Measurements from ENCODE around the gene MARCHF9.

The MARCHF9 gene

DNA sequence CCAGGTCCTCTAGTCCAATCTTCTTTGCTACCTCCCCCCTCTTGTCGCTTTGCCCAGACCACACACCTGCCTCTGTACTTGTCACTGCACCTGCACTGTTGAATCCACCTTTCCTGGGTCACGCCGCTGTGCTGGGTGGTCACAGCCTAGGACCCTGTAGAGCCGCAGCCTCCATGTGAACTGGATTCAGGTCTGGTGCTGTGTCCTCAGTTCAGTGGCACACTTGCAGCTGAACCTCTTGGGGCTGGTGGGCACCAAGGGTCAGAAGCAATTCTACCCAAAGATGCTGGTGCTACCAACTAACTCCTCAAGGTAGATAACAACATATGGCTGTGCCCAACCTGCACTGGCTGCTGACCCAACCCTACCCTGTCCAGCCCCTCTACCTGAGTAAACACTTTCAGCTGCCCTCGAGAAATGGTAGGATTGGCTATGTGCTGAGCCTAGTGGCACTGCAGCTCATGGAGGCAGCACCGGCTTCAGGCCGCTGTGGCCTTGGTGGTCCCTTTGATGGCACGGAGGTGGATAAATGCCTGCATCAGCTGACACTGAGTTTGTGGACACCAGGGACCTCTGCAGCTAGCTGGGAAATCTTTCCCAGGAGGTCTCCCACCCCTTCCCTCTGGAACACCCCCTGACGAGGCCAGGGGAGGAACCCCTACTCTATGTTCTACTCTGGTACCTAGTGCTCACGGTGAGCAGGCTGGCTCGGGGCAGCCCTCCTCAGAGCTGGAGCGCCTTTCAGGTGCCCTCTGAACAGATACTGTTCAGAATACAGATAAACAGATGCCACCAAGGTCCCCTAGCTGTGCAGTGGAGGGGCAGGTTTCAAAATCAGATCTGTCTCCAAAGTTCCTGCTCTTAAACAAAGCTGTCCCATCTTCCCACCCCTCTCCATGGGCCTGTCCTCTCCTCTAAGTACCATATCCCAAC lies 30.6 kb upstream of the MARCHF9 start:
- no peak for DNase-seq (ENCODE audit: low read depth in 2 of 2)

DNA sequence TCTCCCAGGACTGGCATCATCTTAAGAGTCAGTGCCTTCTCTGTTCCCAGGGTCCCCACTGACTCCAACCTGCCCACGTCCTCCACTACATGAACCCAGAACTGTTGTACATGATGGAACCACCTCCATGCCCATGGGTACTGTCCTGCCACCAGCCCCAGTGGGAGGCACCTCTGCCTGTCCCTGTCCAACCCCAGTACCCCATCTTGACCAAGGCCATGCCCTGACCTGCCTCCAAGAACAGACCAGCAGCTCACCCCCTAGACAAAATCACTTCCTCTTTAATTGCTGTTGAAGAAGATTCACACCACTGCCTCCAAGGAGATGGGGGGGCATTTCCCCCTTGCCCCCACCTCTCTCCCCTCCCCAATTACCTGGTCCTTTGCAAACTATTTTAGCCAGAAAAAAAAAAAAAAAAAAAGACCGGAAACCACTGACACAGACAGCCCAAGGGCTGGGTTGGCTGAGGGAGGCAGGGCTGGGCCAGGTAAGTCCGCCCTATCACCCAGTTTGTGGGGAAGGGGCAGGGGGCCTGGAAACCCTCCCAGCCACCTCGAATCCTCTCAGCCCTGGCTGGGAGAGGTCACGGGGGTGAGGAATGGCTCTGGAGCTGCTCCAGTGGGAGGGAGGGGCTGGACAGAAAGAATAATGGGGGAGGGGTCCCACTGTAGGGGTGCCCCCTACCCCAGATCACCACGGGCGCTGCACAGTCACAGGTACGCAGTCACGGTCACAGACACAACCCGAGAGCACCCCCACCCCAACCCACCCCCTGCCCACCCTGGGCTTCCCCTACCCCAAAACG lies 29.8 kb upstream of the MARCHF9 start:
- no peak for DNase-seq (ENCODE audit: low read depth in 2 of 2)

DNA sequence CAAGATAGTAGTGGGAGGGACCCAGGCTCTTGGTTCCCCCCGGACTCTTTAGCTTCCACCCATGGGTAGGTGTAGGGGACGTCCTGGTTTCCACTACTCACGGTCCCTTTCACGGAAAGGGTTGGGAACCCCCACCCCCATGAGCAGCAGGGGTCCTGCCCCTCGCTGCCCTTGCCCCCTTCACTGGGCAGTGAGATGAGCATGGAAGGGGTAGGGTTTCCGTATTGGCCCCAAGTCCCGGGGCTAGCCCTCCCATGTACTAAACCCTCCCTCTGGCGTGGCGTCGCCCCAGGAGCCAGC lies 29.1 kb upstream of the MARCHF9 start:
- no peak for DNase-seq (ENCODE audit: low read depth in 2 of 2)

DNA sequence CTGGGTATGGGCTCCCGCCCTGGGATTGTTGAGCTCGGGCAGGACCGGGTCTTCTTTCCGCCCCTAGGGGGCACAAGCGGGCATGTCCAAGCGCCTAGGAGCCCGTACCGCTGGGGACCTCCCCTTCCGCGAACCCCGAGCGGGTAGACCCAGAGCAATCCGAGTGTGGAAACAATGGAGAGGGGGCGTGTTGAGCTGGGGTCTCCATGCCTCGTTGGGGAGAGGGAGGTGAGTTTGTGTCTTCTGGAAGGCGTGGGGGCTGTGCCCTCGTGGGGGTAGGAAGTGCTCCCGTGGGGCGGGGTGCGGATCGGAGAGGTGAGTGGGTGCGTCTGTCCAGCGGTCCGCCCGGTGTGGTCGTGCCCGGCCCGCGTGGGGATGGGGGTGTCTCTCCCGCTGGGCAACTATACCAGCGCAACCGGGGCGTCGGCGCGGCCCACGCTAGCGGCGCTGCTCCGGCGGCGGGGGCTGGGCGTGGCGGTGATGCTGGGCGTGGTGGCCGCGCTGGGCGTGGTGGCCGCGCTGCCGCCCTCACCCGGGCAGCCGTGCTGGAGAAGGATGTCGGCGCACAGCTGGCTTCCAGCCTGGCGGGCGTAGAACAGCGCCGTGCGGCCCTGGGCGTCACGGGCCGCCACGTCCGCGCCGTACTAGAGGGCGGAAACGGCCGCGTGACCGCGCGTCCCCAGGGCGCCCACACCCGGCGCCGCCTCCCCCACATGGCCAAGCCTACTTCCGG lies 28.6 kb upstream of the MARCHF9 start:
- no peak for DNase-seq (ENCODE audit: low read depth in 2 of 2)

DNA sequence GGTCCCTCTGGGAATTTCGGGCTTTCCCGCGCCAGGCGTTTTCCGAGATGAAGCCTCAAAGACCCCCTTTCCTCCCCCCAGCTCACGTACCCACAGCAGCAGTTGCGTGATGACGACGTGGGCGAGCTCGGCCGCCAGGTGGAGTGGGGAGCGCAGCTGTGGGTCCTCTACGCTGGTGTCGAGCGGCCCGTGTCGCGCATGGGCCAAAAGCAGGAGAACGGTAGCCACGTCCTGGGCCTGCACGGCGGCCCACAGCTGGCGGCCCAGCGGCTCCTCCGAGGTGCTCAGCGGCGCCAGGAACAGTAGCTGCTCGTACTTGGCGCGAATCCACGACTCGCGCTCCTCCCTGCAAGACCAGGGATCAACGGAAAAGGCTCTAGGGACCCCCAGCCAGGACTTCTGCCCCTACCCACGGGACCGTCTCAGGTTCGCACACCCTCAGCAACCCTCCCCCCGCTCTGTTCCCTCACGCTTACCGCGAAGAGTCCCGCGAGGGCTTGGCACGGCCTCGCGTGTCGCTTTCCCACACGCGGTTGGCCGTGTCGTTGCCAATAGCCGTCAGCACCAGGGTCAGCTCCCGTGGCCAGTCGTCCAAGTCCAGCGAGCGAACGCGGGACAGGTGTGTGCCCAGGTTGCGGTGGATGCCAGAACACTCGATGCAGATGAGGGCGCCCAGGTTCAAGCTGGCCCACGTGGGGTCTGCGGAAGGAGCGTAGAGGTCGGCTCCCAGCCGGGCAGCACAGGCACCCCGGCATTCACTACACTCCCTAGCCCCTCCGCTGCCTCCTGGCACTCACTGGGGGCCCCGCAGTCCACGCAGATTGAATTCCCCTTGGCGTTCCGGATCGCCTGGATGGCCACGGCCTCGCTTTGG lies 27.8 kb upstream of the MARCHF9 start:
- no peak for DNase-seq (ENCODE audit: low read depth in 2 of 2)

GRCh38 chr12:57727758-57728395 lies 27.0 kb upstream of the MARCHF9 start:
- DNase-seq (ENCODE audit: low read depth in 2 of 2), result no peak

DNA sequence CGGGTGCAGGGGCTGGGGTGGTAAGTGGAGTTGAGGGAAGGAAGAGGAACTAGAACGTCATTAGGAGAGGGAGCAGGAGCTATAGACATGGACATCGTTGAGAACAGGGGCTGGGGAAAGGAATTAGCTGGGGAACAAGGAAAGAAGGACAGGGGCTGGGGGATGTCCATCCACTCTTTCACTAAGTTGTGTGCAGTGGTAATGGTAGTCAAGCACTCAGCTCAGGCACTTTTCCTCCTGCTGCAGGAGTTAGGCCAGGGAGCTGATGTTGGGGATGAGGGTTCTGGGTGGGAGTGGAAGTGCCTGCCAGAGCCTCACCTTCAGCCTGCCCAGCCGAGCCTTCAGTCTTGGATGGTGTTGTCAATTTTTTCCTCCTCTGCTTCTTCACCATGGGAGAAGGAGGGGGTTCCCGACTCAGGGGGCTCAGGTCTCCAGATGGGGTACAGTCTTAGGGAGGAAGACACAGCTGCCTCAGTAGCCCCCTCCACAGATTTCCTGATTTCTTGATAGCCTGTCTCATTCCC lies 25.5 kb upstream of the MARCHF9 start:
- no peak for DNase-seq (ENCODE audit: low read depth in 2 of 2)

GRCh38 chr12:57730336-57731067 lies 24.4 kb upstream of the MARCHF9 start:
- no peak for DNase-seq (ENCODE audit: low read depth in 2 of 2)

DNA sequence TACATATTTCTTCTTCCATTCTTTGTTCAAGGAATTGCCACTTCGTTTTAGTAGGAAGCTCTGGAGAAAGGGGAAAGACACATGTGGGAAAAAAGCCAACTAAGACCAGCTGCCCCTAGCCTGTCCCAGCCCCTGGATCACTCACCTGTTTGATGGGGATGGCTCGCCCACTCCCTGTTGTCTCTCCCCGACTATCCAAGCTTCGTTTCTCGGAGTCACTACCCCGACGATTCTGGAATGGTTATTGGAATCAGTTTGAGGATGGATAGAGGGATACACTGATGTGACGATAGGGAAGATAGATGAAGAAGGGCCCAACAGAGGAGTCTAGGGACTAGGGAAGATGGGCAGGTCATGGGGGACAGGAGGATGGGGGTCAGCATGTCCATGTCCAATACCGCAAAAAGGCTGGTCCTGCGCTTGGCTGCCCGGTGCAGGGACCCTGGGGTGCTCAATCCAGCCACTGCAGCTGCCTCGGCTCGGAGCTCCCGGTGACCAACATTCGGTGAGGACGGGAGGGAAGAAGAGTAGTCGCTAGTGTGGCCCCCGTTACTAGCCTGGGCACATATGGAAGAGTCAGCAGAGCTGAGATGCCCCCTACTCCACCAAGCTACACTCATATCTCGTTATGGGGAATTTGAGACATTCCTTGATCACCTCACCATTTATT lies 23.4 kb upstream of the MARCHF9 start:
- DNase-seq (ENCODE audit: low read depth in 2 of 2), result no peak

GRCh38 chr12:57732270-57732669 lies 22.6 kb upstream of the MARCHF9 start:
- no peak for DNase-seq (ENCODE audit: low read depth in 2 of 2)

DNA sequence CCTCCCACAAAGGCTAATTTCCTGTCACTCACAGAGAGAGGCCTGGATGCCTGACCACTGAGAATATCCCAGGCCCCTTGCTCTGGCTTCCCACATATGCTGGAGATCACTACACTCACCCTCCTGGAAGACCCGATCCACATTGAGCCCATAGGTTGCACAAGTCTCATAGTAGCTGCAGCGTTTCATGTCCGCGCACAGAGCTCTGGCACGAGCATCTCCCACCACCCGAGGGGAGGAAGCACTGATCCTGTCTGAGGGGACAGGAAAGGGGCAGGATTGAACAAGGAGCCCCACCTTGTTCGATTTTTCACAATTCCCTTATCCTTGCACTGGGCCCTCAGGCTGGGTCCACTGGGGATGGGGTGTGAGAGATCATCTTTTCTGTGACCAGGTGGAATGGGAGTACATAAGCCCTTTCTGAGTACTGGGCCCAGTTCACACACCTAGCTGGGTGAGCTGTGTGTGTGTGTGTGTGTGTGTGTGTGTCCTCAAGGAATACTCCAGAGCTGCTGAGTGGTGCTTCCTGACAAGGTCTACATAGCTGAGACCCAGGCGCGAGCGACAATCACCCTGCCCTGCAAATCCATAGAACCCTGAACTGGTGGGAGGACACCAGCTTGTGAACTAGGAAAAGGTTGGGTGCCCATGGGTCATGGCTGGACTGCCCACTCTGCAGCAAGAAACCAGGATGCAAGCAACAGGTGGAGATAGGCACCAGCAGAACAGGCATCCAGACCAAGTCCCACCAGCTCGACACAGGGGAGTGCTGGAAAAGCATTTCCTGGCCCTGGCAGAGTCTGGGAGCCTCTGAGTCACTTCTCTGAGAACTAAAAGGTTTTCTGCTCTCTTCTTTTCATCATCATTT lies 21.9 kb upstream of the MARCHF9 start:
- DNase-seq (ENCODE audit: low read depth in 2 of 2), result no peak

- DNase-seq (ENCODE audit: low read depth in 2 of 2), result no peak
These were observed 21.0 kb upstream of the MARCHF9 start for GRCh38 chr12:57733928-57734327.

- no peak for DNase-seq (ENCODE audit: low read depth in 2 of 2)
These were observed 20.3 kb upstream of the MARCHF9 start for GRCh38 chr12:57734591-57734990.

- no peak for DNase-seq (ENCODE audit: low read depth in 2 of 2)
These were observed 19.6 kb upstream of the MARCHF9 start for GRCh38 chr12:57735198-57735855.

- DNase-seq (ENCODE audit: low read depth in 2 of 2), result no peak
These were observed 18.8 kb upstream of the MARCHF9 start for GRCh38 chr12:57735952-57736740.

DNA sequence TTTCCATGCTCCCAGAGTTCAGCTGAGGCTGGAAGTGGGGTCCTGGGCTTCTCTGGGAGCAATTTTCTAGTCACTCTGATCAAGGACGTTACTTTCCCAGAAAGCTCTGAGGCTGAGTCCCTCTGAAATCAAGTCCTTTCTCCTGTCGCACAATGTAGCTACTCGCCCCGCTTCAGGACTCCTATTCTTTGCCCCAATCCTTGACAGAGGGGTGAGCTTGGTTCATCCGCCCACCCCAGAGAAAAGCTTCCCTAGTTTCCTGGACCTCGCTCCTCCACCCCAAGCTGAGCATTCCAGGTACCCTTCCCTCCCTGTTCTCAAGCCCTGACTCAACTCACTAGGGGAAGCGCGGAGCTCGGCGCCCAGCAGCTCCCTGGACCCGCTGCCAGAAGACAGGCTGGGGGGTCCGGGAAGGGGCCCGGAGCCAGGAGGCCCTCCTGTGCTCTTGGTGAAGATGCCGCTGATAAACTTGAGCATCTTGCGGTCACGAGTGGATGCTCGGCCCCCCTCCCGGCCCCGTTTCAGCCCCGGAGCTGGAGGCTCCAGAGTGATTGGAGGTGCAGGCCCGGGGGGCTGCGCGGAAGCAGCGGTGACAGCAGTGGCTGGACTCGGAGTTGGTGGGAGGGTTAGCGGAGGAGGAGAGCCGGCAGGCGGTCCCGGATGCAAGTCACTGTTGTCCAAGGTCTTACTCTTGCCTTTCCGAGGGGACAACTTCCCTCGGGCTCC lies 18.0 kb upstream of the MARCHF9 start:
- no peak for DNase-seq (ENCODE audit: low read depth in 2 of 2)

All from activated CD8-positive, alpha-beta memory T cell treated with anti-CD3 and anti-CD28 coated beads for 4 hours (primary cell).